Measurements from ENCODE around the gene FXR2.
A peak's percentile ranks its signal among the peaks of the same experiment; 100 is the strongest.
"Not testable (repeated sequence)": the region's sequence is repeated elsewhere in the genome, so short reads cannot be mapped to it uniquely, and the experiment has no call there.

The FXR2 gene

GRCh38 chr17:7626307-7626706 is 11.6 kb upstream of the FXR2 start:
- peaks cover 30% of the 10 kb centered on the region for H3K4me1 Mint-ChIP-seq
- peak overlapping the region; percentile 98 for H3K27ac Mint-ChIP-seq

GRCh38 chr17:7625749-7626148 is 11.1 kb upstream of the FXR2 start:
- H3K27ac Mint-ChIP-seq; H3K36me3 Mint-ChIP-seq (ENCODE audit: low read depth); H3K9me3 Mint-ChIP-seq; H3K27me3 Mint-ChIP-seq (ENCODE audit: low read depth, poor library complexity); DNase-seq: not testable (repeated sequence)
- Mint-ChIP-seq H3K4me1 (peaks cover 26% of the 10 kb centered on the region), H3K4me3 (peak overlapping the region; percentile 92)

More at GRCh38 chr17:7626307-7626706, 11.6 kb upstream of the FXR2 start:
- Mint-ChIP-seq H3K27me3 (ENCODE audit: low read depth, poor library complexity) (peaks cover 12% of the 10 kb centered on the region), H3K4me3 (peak overlapping the region; percentile 92), H3K36me3 (ENCODE audit: low read depth) (peaks cover 10% of the 10 kb centered on the region), H3K9me3 (no peaks in the 10 kb centered on the region)
- no peak for TF ChIP-seq CTCF (IDR thresholded peaks at IDR 0.05)
- no peak for DNase-seq

GRCh38 chr17:7623661-7624060 is 9.0 kb upstream of the FXR2 start:
- Mint-ChIP-seq H3K36me3 (ENCODE audit: low read depth) (peaks cover 10% of the 10 kb centered on the region), H3K9me3 (no peaks in the 10 kb centered on the region)
- no peak for TF ChIP-seq CTCF (IDR thresholded peaks at IDR 0.05)

GRCh38 chr17:7620835-7621234 is 6.1 kb upstream of the FXR2 start:
- no peaks in the 10 kb centered on the region for H3K9me3 Mint-ChIP-seq
- DNase-seq, result no peak

More at GRCh38 chr17:7623661-7624060, 9.0 kb upstream of the FXR2 start:
- DNase-seq, result no peak
- Mint-ChIP-seq H3K4me1 (peaks cover 11% of the 10 kb centered on the region), H3K27ac (no peak overlapping the region), H3K4me3 (no peak overlapping the region), H3K27me3 (ENCODE audit: low read depth, poor library complexity) (peaks cover 14% of the 10 kb centered on the region)

GRCh38 chr17:7618608-7619007 is 3.9 kb upstream of the FXR2 start:
- H3K27ac Mint-ChIP-seq, result no peak overlapping the region
- no peak for TF ChIP-seq CTCF (IDR thresholded peaks at IDR 0.05)
- H3K27me3 Mint-ChIP-seq (ENCODE audit: low read depth, poor library complexity), result peaks cover 20% of the 10 kb centered on the region
- no peak overlapping the region for H3K4me3 Mint-ChIP-seq
- H3K36me3 Mint-ChIP-seq (ENCODE audit: low read depth), result no peaks in the 10 kb centered on the region
- no peak for DNase-seq
- H3K9me3 Mint-ChIP-seq, result no peaks in the 10 kb centered on the region
- H3K4me1 Mint-ChIP-seq, result peaks cover 5% of the 10 kb centered on the region

More at GRCh38 chr17:7620835-7621234, 6.1 kb upstream of the FXR2 start:
- Mint-ChIP-seq H3K27ac (no peak overlapping the region), H3K4me1 (no peaks in the 10 kb centered on the region), H3K27me3 (ENCODE audit: low read depth, poor library complexity) (peaks cover 18% of the 10 kb centered on the region), H3K36me3 (ENCODE audit: low read depth) (no peaks in the 10 kb centered on the region), H3K4me3 (no peak overlapping the region)
- no peak for TF ChIP-seq CTCF (IDR thresholded peaks at IDR 0.05)

- no peak for DNase-seq
- Mint-ChIP-seq H3K27ac (peak overlapping the region; percentile 94), H3K36me3 (ENCODE audit: low read depth) (peaks cover 20% of the 10 kb centered on the region), H3K4me1 (peaks cover 38% of the 10 kb centered on the region), H3K27me3 (ENCODE audit: low read depth, poor library complexity) (peaks cover 15% of the 10 kb centered on the region), H3K4me3 (peak overlapping the region; percentile 85), H3K9me3 (no peaks in the 10 kb centered on the region)
- TF ChIP-seq CTCF (IDR thresholded peaks at IDR 0.05), result no peak
Observed at GRCh38 chr17:7615265-7615747, 609 bp upstream of the FXR2 start.

Measured in nephron progenitor cell (in vitro differentiated cells).